OCI-LY1 (cell line): ENCODE measurements around the gene ARPP19.

Source experiments
- CTCF ChIP-seq: fragments of 200-600 bp; sonication (generic), shearing (Covaris generic); IDR thresholded peaks from 2 replicates; pipeline ENCODE4 v1.5.1; 2017; ENCODE audit warnings: mild to moderate bottlenecking, antibody characterized with exemption, low read length, moderate library complexity, mixed read lengths
- EZH2 ChIP-seq: fragments of 200-600 bp; sonication (generic), shearing (Covaris generic); IDR thresholded peaks from 2 replicates; pipeline ENCODE4 v1.8.0; 2017; ENCODE audit warnings: borderline replicate concordance, mixed run types, mild to moderate bottlenecking, antibody characterized with exemption, low read length, moderate library complexity, mixed read lengths

DNA sequence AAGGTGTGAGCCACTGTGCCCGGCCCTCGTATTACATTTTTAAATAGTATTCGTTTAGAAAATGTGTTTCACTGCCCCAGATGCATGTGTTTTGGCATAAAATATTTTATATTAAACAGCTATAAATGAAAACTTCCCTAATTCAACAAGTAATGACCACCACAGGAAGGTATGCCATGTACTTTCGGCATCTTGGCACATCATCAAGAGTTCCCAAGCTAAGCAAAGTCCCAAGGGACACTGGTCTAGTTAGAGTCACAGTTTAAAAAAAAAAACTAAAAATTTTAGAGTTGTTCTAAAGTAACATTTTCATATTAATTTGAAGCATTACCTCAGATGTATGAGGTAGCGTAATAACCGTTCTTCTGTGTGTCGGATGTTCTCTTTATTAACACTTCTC lies 15.6 kb upstream of the ARPP19 start:
- TF ChIP-seq CTCF (no peak), EZH2 (no peak)
